IPS-18c (cell line): Measurements from ENCODE around the gene FAM107B.

Experiments
- H3K4me3 ChIP-seq: 2 replicates; pipeline ENCODE4 v1.7.0; 2013; ENCODE audit warnings: low read depth, mild to moderate bottlenecking, low read length, moderate library complexity; ENCODE audit not compliant: insufficient read depth
- H3K9me3 ChIP-seq: one replicate; pipeline ENCODE4 v1.6.1; 2013; ENCODE audit warnings: mild to moderate bottlenecking, low read length, moderate library complexity; ENCODE audit not compliant: control insufficient read depth, insufficient read depth

The FAM107B gene

GRCh38 chr10:14476006-14476405 is 298.7 kb downstream of the FAM107B start:
- no peak overlapping the region for H3K4me3 ChIP-seq
- H3K9me3 ChIP-seq = peaks cover 4% of the 10 kb centered on the region

GRCh38 chr10:14474656-14475055 is 300.0 kb downstream of the FAM107B start:
- peaks cover 4% of the 10 kb centered on the region for H3K9me3 ChIP-seq
- H3K4me3 ChIP-seq = no peak overlapping the region

GRCh38 chr10:14470920-14471319 is 303.8 kb downstream of the FAM107B start:
- Histone ChIP-seq H3K4me3 (no peak overlapping the region), H3K9me3 (peaks cover 2% of the 10 kb centered on the region)

GRCh38 chr10:14468726-14469125 is 306.0 kb downstream of the FAM107B start:
- H3K9me3 ChIP-seq = no peaks in the 10 kb centered on the region
- H3K4me3 ChIP-seq = no peak overlapping the region
